ENCODE measurements around the gene RAD51B.

Gene RAD51B

DNA sequence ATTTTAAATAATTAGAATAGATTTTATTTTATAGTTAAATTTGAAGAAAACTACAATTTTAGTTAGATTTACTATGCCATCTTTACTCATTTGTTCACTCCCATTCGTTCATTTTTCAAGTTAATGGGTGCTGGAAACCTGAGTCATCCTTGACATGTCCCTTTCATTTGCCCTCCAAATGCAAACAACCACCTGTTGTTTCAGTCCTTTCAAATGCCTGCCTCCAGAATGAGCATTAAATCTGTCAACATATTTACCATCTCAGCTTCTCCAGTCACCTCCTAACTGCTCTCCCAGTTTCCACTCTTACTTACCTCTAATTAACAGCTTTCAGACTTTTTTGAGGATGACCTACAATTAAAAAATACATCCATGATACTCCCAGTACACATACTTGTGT, 375.5 kb downstream of the RAD51B start:
- H3K27me3 ChIP-seq, result no peaks in the 10 kb centered on the region
- no peaks in the 10 kb centered on the region for H3K9me3 ChIP-seq (replicated peaks in 1 of 11)
- no peak overlapping the region for H3K4me2 ChIP-seq
- no peak overlapping the region for H3K27ac ChIP-seq
- H4K20me1 ChIP-seq, result no peaks in the 10 kb centered on the region
- no peak overlapping the region for H3K4me3 ChIP-seq
- no peak for TF ChIP-seq Cebpa-rat (IDR thresholded peaks at IDR 0.05)
- H3K4me1 ChIP-seq, result peaks cover 0 to 12% (median 5%) of the 10 kb centered on the region in 10 experiments; a peak in 7 of 20 replicates
- H3K36me3 ChIP-seq, result no peaks in the 10 kb centered on the region
- no peak overlapping the region for H3K9ac ChIP-seq

DNA sequence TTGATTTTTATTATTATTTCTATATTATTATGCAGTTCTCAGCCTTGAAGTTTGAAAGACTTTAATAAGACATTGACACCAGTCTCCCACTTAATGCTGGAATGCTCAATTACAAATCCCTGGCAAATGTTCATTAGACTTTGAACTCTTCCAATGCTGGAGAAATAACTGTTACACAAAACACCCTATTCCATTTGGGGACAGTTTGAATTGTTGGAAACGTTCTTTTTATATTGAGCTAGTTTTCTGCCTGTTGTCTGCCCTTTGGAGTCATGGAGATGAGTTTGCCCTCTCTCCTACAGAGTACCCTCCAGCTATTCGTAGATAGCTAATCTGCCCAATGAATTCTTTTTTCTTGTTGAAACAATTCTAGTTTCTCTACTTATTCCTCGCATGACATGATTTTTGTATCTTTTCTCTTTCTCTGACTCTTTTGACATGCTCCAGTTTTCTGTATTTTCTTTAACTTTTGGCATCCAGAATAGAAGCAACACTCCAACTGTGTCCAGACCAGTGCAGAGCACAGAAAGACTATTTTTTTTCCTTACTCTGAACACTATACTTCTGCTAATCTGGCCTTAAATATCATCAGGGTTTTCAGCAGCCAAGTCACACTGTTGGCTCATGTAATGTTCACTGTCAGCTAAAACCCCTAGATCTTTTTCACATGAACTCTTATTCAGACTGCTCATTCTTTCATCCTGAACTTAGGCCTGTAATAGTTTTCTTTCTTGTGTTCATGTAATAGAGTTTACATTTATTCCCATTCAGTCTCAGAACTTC, 379.3 kb downstream of the RAD51B start:
- no peaks in the 10 kb centered on the region; a peak in 1 of 22 replicates for H3K9me3 ChIP-seq (replicated peaks in 1 of 11)
- H3K4me1 ChIP-seq, result peaks cover 0 to 8% (median 5%) of the 10 kb centered on the region in 10 experiments; a peak in 7 of 20 replicates
- peak overlapping the region in 7 of 11 experiments; percentile 6 to 52 (median 32); a peak in 8 of 22 replicates for H3K4me2 ChIP-seq
- no peak overlapping the region for H3K9ac ChIP-seq
- no peaks in the 10 kb centered on the region for H4K20me1 ChIP-seq
- no peaks in the 10 kb centered on the region for H3K36me3 ChIP-seq
- no peak overlapping the region for H3K4me3 ChIP-seq
- H3K27me3 ChIP-seq, result no peaks in the 10 kb centered on the region
- no peak overlapping the region for H3K27ac ChIP-seq
- no peak for TF ChIP-seq Cebpa-rat (IDR thresholded peaks at IDR 0.05)

DNA sequence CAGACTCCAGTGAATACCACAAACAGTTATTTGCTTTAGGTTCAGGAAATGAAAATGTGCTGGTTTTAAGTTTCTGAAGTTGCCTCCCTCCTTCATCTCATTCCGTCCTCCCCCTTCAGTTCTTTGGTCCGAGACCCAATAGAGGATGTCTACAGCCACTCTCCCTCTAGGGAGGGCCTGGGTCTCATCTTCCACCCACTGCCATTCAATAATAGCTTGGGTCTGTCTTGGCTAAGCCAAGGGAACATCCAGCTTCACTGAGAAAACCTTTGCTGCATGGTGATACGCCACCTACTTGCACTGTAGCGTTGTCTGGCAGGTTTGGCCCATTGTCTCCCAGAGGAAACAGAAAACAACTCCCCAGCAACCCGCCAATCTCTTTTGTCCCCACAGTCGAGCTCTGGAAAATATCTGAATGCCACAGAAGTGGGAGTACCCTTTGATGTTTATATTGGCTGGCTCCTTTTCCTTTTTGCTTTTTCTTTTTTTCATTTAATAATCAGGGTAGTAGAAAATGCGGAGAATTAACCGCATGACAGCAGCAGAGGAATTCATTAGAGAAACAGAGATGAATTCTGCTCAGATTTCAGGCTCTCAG, 380.1 kb downstream of the RAD51B start:
- no peaks in the 10 kb centered on the region for H3K27me3 ChIP-seq
- peak overlapping the region in 8 of 11 experiments; percentile 6 to 52 (median 37); a peak in 11 of 22 replicates for H3K4me2 ChIP-seq
- no peak overlapping the region for H3K9ac ChIP-seq
- H3K4me3 ChIP-seq, result no peak overlapping the region
- H3K36me3 ChIP-seq, result no peaks in the 10 kb centered on the region
- H3K27ac ChIP-seq, result no peak overlapping the region
- no peaks in the 10 kb centered on the region; a peak in 1 of 22 replicates for H3K9me3 ChIP-seq (replicated peaks in 1 of 11)
- no peak for TF ChIP-seq Cebpa-rat (IDR thresholded peaks at IDR 0.05)
- no peaks in the 10 kb centered on the region for H4K20me1 ChIP-seq
- peaks cover 0 to 8% (median 5%) of the 10 kb centered on the region in 10 experiments; a peak in 7 of 20 replicates for H3K4me1 ChIP-seq

DNA sequence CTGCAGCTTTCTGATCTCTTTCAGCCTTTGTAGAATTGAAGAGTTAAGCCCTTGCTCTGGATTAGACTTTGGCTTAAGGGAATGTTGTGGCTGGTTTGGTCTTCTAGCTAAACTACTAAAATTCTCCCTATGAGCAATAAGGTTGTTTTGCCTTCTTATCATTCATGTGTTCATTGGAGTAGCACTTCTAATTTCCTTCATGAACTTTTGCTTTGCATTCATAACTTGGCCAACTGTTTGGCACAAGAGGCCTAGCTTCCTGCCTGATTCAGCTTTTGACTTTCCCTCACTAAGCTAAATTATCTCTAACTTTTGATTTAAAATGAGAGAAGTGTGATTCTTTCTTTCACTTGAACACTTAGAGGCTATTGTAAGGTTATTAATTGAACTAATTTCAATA, 384.3 kb downstream of the RAD51B start:
- Histone ChIP-seq H3K4me3 (no peak overlapping the region), H3K9me3 (replicated peaks in 1 of 11) (no peaks in the 10 kb centered on the region; a peak in 1 of 22 replicates), H3K27ac (no peak overlapping the region), H3K4me2 (no peak overlapping the region), H3K9ac (no peak overlapping the region), H3K4me1 (peaks cover 0 to 8% (median 5%) of the 10 kb centered on the region in 10 experiments; a peak in 7 of 20 replicates), H3K36me3 (no peaks in the 10 kb centered on the region), H3K27me3 (no peaks in the 10 kb centered on the region), H4K20me1 (no peaks in the 10 kb centered on the region)
- TF ChIP-seq Cebpa-rat (IDR thresholded peaks at IDR 0.05), result no peak

DNA sequence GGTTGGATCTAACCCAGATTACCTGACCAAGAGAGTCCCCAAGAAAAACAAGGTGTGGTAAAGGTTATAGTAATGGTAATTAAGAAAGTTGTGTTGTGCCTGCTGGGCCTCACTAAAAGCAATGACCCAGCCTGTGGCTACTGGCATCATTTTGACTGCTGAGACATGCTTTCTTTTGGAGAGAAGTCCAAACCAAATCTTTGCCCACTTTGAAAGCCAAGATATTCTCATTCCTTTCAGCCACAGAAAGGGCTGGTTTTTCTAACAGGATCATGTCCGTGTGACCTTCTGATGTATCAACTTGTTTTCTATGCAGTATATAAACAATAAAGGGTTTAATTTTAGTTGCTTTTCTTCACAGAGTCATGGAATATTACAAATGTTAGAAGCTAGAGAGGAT, 388.6 kb downstream of the RAD51B start:
- Histone ChIP-seq H3K27ac (no peak overlapping the region), H3K4me2 (no peak overlapping the region), H3K27me3 (no peaks in the 10 kb centered on the region), H3K4me3 (no peak overlapping the region), H3K4me1 (peaks cover 18 to 27% (median 22%) of the 10 kb centered on the region in 10 experiments), H4K20me1 (no peaks in the 10 kb centered on the region), H3K36me3 (no peaks in the 10 kb centered on the region), H3K9ac (no peak overlapping the region), H3K9me3 (replicated peaks in 1 of 11) (no peaks in the 10 kb centered on the region; a peak in 1 of 22 replicates)
- no peak for TF ChIP-seq Cebpa-rat (IDR thresholded peaks at IDR 0.05)

DNA sequence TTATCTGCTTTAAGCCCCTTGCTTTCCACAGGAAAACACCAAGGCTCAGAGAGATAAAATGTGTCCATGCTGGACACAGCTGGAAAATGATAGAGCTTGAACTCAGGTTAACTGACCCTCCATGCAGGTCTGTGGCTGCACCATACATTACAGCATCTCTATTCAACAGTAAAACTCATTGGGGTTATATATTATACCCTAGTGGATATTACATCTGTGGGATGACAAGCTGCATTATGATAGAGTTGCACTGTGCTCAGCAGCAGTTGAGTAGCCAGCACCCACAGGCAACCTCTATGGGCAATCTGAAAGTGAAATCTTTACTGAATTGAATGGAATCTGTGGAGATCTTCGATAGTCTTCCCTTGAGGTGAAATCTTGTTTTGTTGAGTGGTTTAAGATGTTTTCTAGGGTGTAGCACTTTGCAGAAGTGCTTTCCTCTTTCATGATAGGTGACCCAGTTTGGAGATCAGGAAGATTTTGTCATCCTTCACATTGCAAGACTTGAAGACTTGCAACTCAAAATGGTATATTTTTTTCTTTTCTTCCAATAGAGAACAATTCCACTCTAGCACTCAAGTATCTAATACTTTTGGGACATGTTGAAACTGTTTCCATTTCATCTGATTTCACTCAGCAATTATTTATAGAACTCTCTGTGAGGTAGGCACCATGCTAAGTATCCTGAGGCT, 389.2 kb downstream of the RAD51B start:
- H3K36me3 ChIP-seq, result no peaks in the 10 kb centered on the region
- H3K27me3 ChIP-seq, result no peaks in the 10 kb centered on the region
- no peak for TF ChIP-seq Cebpa-rat (IDR thresholded peaks at IDR 0.05)
- H3K4me3 ChIP-seq, result no peak overlapping the region
- H4K20me1 ChIP-seq, result no peaks in the 10 kb centered on the region
- peaks cover 18 to 27% (median 22%) of the 10 kb centered on the region in 10 experiments for H3K4me1 ChIP-seq
- no peaks in the 10 kb centered on the region for H3K9me3 ChIP-seq (replicated peaks in 1 of 11)
- H3K9ac ChIP-seq, result no peak overlapping the region
- H3K4me2 ChIP-seq, result peak overlapping the region in 1 of 11 experiments; percentile 83; a peak in 1 of 22 replicates
- H3K27ac ChIP-seq, result no peak overlapping the region

DNA sequence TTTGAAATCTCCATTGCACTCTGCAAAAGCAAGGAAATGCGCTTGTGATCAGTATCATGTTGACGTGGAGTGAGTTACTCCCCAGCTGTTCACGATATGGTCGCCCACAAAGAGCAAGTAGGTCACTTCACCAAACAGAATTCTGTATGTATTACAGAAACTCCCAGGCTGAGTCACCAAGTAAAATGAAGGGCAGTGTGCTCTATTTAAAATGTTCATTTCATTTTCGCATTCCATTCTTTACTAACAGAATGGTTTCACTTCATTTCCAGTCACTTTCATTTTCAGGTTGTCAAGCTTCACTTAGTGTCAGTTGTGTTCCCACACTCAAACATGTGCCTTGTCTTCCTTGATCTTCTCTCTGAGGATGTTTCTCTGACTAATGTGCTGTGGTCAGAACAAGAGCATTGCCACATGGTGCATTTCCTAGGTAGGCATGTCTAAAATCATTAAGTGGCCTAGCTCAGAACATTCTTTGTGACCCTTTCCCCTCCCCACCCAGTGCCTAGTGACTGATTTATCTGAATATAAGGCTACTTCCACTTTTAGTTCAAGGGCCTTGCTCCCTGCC, 391.2 kb downstream of the RAD51B start:
- Histone ChIP-seq H3K27me3 (no peaks in the 10 kb centered on the region), H3K4me3 (peak overlapping the region; percentile 35 to 62 (median 44); a peak in 18 of 20 replicates), H3K36me3 (no peaks in the 10 kb centered on the region), H3K4me1 (peaks cover 18 to 35% (median 28%) of the 10 kb centered on the region in 10 experiments), H4K20me1 (no peaks in the 10 kb centered on the region), H3K27ac (peak overlapping the region in 10 of 11 experiments; percentile 19 to 67 (median 56); a peak in 20 of 22 replicates), H3K9ac (peak overlapping the region; percentile 18 to 54 (median 38); a peak in 18 of 22 replicates), H3K4me2 (peak overlapping the region; percentile 83 to 95 (median 87)), H3K9me3 (replicated peaks in 1 of 11) (no peaks in the 10 kb centered on the region)
- TF ChIP-seq Cebpa-rat (IDR thresholded peaks at IDR 0.05), result peak in 4 of 11 experiments; percentile 23 to 53 (median 36); a peak in 2 of 22 replicates

DNA sequence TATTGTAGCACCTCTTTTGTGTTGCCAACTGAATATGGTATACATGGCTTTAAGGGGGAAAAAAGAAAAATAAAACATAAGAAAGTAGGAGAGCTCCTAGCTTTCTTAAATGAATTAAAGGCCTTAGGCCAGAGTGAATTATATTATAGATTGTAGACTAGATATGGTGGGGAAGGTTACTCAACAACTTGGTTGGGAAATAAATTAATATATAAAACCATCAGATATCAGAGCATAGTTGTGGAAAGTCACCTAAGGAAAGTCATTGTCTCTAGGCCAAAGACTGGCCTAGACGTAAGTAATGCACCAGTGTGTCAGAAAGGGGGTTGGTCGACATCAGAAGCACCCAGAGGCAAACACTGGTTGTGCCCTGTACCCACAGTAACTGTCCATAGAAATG, 391.8 kb downstream of the RAD51B start:
- TF ChIP-seq Cebpa-rat (IDR thresholded peaks at IDR 0.05), result no peak
- no peaks in the 10 kb centered on the region for H3K9me3 ChIP-seq (replicated peaks in 1 of 11)
- H3K36me3 ChIP-seq, result no peaks in the 10 kb centered on the region
- peak overlapping the region; percentile 83 to 95 (median 87); a peak in 21 of 22 replicates for H3K4me2 ChIP-seq
- H3K4me3 ChIP-seq, result no peak overlapping the region
- H4K20me1 ChIP-seq, result no peaks in the 10 kb centered on the region
- H3K27me3 ChIP-seq, result no peaks in the 10 kb centered on the region
- peaks cover 18 to 39% (median 31%) of the 10 kb centered on the region in 10 experiments for H3K4me1 ChIP-seq
- H3K9ac ChIP-seq, result peak overlapping the region in 4 of 11 experiments; percentile 18 to 53 (median 35); a peak in 3 of 22 replicates
- peak overlapping the region in 10 of 11 experiments; percentile 19 to 67 (median 56); a peak in 18 of 22 replicates for H3K27ac ChIP-seq
